NCI-H524 treated with DMSO at 0.1 percent for 48 hours (cell line): ENCODE data around the gene SRSF12.
"Not testable (repeated sequence)": the region's sequence is repeated elsewhere in the genome, so short reads cannot be mapped to it uniquely, and the experiment has no call there.

ENCODE experiments used
- DNase-seq: peaks from one replicate; lab custom pipeline; 2025; lab: John Stamatoyannopoulos, UW

SRSF12 gene

GRCh38 chr6:89071036-89071435, 46.8 kb downstream of the SRSF12 start:
- DNase-seq, result no peak

GRCh38 chr6:89069536-89070163, 48.2 kb downstream of the SRSF12 start:
- no peak for DNase-seq

GRCh38 chr6:89068695-89069094, 49.2 kb downstream of the SRSF12 start:
- no peak for DNase-seq

DNA sequence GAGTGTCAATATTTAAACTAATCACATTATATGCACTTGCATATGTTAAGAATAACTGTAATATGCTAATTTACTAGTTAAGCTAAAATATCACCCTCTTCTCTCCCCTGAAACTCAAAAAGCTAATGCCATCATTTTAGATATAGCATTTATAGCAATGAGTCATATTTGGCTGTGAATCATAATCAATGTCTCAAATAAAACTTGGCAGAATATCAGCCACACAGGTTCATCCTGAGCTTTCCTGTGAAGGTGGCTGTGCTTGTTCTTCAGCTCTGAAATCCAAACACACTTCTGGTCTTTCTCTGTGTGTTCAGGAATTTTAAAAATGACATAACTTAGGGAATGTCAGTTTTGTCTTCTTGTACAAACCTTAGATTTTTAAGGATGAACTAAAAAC, 50.1 kb downstream of the SRSF12 start:
- DNase-seq, result no peak

DNA sequence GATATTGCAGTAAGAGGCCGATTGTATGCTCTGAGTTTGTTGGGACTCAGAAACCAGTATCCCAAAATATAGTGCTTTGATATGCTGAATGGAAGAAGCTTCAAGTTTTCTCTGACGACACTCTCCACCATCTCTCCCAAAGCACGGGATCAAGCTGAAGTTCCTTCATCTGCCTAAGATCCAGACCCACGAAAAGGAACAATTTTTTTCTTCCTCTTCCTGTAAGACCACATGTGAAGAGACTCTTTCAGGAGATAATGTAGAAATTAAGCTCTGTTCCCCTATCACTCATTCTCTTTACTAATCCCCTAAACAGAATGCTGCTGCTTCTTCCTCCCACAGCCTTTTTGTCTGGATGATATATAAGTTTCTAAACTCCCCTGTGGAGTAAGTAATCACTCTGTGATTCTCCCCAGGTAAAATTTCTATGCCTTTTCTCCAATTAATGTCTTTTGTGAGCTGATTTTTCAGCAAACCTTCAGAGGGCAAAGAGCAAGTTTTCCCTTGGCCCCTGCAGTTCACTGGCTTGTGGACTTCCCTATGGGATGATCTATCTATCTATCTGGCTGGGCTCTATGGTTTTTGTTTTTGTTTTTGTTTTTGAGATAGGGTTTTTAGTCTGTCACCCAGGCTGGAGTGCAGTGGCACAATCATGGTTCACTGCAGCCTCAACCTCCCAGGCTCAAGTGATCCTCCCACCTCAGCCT, 50.8 kb downstream of the SRSF12 start:
- DNase-seq, result no peak

DNA sequence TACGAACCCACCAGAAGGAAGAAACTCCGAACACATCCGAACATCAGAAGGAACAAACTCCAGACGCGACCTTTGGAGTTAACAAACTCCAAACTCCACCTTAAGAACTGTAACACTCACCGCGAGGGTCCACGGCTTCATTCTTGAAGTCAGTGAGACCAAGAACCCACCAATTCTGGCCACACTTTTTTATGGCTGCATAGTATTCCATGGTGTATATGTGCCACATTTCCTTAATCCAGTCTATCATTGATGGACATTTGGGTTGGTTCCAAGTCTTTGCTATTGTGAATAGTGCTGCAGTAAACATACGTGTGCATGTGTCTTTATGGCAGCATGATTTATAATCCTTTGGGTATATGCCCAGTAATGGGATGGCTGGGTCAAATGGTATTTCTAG, 51.8 kb downstream of the SRSF12 start:
- not testable (repeated sequence) for DNase-seq

- not testable (repeated sequence) for DNase-seq
These were observed 52.9 kb downstream of the SRSF12 start for GRCh38 chr6:89064931-89065330.

- no peak for DNase-seq
These were observed 54.0 kb downstream of the SRSF12 start for GRCh38 chr6:89063881-89064280.

DNA sequence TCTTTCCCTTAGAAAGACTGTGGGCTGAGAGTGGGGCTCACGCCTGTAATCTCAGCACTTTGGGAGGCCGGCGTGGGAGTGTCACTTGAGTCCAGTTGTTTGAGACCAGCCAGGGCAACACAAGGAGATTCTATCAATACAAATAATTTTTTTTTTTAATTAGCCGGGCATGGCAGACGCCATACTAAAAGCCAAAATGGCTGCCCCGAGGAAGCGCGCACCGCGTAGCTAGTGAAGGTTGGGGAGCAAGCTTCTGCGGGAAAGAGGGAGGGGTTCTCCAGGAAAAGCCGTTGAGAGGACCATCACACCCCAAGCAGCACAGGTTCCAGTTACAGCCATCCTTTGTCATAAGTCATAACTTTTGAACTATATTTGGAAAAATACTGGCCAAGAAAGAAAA, 58.6 kb downstream of the SRSF12 start:
- no peak for DNase-seq

DNA sequence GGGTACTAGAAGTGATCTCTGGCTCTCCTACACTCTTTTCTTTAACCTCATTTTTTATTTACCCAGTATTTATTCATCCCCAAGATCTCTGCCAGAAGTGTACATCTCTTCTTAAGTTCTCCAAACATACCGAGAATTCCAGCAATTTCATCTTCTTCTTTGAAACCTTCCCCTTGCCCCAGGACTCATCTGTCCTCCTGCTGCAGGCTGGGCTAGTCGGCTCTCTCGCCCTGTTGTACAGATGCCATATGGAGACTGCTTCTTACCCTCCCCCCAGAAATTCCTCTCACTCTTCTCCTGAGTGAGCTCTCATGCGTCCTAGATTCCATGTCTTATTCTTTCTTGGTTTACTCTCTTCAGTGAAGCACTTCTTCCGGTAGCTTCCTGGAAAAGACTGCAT, 59.2 kb downstream of the SRSF12 start:
- no peak for DNase-seq

DNA sequence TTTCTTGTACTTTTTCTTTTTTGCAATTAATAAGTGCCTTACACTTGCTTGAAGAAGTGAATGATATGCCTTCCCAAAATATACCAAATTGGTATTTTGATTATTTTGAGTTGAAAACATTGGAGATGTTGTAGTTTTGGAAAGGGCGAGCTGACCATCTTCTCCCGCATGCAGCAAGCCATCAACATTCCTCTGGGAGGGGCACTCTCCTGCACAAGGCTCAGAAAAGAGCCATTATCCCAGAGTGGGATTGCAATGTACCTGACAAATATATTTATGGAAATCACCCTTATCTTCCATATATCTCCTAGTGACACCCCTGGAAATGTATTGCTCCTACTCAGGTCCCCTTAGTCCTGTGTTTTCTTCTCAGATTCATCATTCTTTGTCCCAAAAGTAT, 60.1 kb downstream of the SRSF12 start:
- DNase-seq, result no peak

GRCh38 chr6:89054208-89054607, 63.7 kb downstream of the SRSF12 start:
- no peak for DNase-seq

GRCh38 chr6:89051676-89052075, 66.2 kb downstream of the SRSF12 start:
- no peak for DNase-seq

GRCh38 chr6:89050697-89051096, 67.2 kb downstream of the SRSF12 start:
- no peak for DNase-seq

- no peak for DNase-seq
These were observed 67.7 kb downstream of the SRSF12 start for GRCh38 chr6:89050155-89050554.

- DNase-seq, result no peak
These were observed 68.9 kb downstream of the SRSF12 start for GRCh38 chr6:89048985-89049384.

DNA sequence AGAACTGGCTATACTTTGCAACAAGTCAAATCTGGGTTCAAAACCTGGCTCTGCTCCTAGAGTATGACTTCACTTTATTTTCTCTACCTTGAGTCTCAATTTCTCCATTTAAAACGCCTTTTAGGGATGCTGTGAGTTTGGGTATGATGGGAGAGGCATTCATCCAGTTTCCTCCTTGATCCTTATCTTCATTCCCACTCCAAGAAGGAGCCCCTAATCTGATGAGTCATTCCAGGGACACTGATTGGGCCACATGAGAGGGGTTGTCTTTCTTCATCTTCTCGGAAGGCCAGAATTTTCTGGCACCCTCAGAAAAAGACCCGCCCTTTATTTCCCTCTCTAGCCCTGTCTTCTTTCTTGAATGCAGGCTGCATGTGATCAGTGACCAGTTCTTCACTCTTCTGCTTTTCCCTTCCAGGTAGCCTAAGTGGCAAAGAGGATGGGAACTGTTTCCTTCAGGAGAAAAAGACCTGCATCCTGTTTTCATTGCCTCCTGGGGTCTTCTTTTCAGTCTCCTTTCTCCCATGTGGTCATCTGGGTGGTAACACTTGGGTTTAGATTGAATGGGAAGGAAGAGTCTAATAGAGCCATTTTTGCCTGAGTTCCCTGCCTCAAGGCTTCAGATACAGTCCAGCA, 69.5 kb downstream of the SRSF12 start:
- DNase-seq, result no peak

- no peak for DNase-seq
These were observed 70.4 kb downstream of the SRSF12 start for GRCh38 chr6:89047473-89047872.
